ENCODE results near the gene LDB3. TPM values are rescaled to one million over a fixed set of nuclear protein-coding genes. Genes with fewer than 3 reads are reported as not detected.

LDB3 gene
- total RNA-seq, 1 experiment from 2014 or later: 0.20 TPM

- Histone ChIP-seq H3K36me3 (ENCODE audit: control insufficient read depth in 1 of 2, insufficient read depth in 2 of 2, low read length in 2 of 2) (no peaks in the 10 kb centered on the region), H3K9me2 (ENCODE audit: insufficient read depth) (no peaks in the 10 kb centered on the region), H3K4me1 (ENCODE audit: control insufficient read depth in 1 of 2, insufficient read depth in 2 of 2, low read length in 2 of 2) (peaks cover 12 to 18% of the 10 kb centered on the region in 2 experiments), H3K79me2 (ENCODE audit: insufficient read depth, low read length) (no peaks in the 10 kb centered on the region), H3K4me3 (replicated peaks in 1 of 2; ENCODE audit: low read depth in 1 of 2, low read length in 2 of 2) (no peak overlapping the region), H3K27me3 (ENCODE audit: insufficient read depth, low read length) (no peaks in the 10 kb centered on the region), H3K27ac (ENCODE audit: low read depth, low read length) (no peak overlapping the region), H4K20me1 (ENCODE audit: insufficient read depth) (no peaks in the 10 kb centered on the region), H3K4me2 (ENCODE audit: low read length) (no peak overlapping the region), H3K9ac (ENCODE audit: low read length) (no peak overlapping the region), H3K9me3 (ENCODE audit: control insufficient read depth in 1 of 2, insufficient read depth in 1 of 2, low read depth in 1 of 2, low read length in 2 of 2) (no peaks in the 10 kb centered on the region), H2AFZ (ENCODE audit: low read depth, low read length, poor library complexity, severe bottlenecking) (no peak overlapping the region)
- BruUV-seq (replicated peaks): no TSS peak
- ATAC-seq (no peak), DNase-seq (ENCODE audit: low read depth, low spot score) (no peak)
- TF ChIP-seq CBX3 (IDR thresholded peaks at IDR 0.05; ENCODE audit: low read depth) (no peak), SP1 (IDR thresholded peaks at IDR 0.05; ENCODE audit: low read depth) (no peak), TCF7L2 (IDR thresholded peaks at IDR 0.05; ENCODE audit: borderline replicate concordance, extremely low read depth, insufficient read depth, insufficient read length) (no peak), ATF3 (IDR thresholded peaks at IDR 0.05) (no peak), ZFX (IDR thresholded peaks at IDR 0.05) (no peak), ZNF274 (IDR thresholded peaks at IDR 0.05; ENCODE audit: low read depth, low read length) (no peak), YY1 (IDR thresholded peaks at IDR 0.05; ENCODE audit: extremely low read depth, insufficient replicate concordance, low read depth, low read length) (no peak)
- TF ChIP-seq, protein P1, sequence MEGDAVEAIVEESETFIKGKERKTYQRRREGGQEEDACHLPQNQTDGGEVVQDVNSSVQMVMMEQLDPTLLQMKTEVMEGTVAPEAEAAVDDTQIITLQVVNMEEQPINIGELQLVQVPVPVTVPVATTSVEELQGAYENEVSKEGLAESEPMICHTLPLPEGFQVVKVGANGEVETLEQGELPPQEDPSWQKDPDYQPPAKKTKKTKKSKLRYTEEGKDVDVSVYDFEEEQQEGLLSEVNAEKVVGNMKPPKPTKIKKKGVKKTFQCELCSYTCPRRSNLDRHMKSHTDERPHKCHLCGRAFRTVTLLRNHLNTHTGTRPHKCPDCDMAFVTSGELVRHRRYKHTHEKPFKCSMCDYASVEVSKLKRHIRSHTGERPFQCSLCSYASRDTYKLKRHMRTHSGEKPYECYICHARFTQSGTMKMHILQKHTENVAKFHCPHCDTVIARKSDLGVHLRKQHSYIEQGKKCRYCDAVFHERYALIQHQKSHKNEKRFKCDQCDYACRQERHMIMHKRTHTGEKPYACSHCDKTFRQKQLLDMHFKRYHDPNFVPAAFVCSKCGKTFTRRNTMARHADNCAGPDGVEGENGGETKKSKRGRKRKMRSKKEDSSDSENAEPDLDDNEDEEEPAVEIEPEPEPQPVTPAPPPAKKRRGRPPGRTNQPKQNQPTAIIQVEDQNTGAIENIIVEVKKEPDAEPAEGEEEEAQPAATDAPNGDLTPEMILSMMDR (IDR thresholded peaks at IDR 0.05 in 2 of 3, conservative IDR thresholded peaks at IDR 0.05 in 1 of 3; ENCODE audit: borderline replicate concordance in 1 of 3, insufficient read depth in 1 of 3, low read depth in 2 of 3, low read length in 2 of 3): no peak
- CTCF ChIA-PET: no interaction called here
- RAD21 ChIA-PET (ENCODE audit: low non-redundant PET in 1 of 2, low total read pairs in 2 of 2, uncharacterized antibody in 2 of 2, unreplicated experiment in 2 of 2): no interaction called here
- intact Hi-C loops (cut with micrococcal nuclease): no loop called here
- POLR2A ChIA-PET: no interaction called here
These were observed 14.9 kb upstream of the LDB3 start for GRCh38 chr10:86653379-86653778.

- intact Hi-C loops (cut with micrococcal nuclease): no loop called here
- CTCF ChIA-PET: no interaction called here
- ATAC-seq: no peak
These were observed 14.3 kb upstream of the LDB3 start for GRCh38 chr10:86653987-86654386.

More at GRCh38 chr10:86653987-86654386, 14.3 kb upstream of the LDB3 start:
- Histone ChIP-seq H3K4me2 (ENCODE audit: low read length) (no peak overlapping the region), H3K27ac (ENCODE audit: low read depth, low read length) (no peak overlapping the region), H3K9me2 (ENCODE audit: insufficient read depth) (no peaks in the 10 kb centered on the region), H3K9me3 (ENCODE audit: control insufficient read depth in 1 of 2, insufficient read depth in 1 of 2, low read depth in 1 of 2, low read length in 2 of 2) (no peaks in the 10 kb centered on the region), H3K27me3 (ENCODE audit: insufficient read depth, low read length) (no peaks in the 10 kb centered on the region), H3K36me3 (ENCODE audit: control insufficient read depth in 1 of 2, insufficient read depth in 2 of 2, low read length in 2 of 2) (no peaks in the 10 kb centered on the region), H3K9ac (ENCODE audit: low read length) (no peak overlapping the region), H4K20me1 (ENCODE audit: insufficient read depth) (no peaks in the 10 kb centered on the region), H3K4me1 (ENCODE audit: control insufficient read depth in 1 of 2, insufficient read depth in 2 of 2, low read length in 2 of 2) (peaks cover 6 to 12% of the 10 kb centered on the region in 2 experiments; a peak in 3 of 4 replicates), H2AFZ (ENCODE audit: low read depth, low read length, poor library complexity, severe bottlenecking) (no peak overlapping the region), H3K4me3 (replicated peaks in 1 of 2; ENCODE audit: low read depth in 1 of 2, low read length in 2 of 2) (no peak overlapping the region), H3K79me2 (ENCODE audit: insufficient read depth, low read length) (no peaks in the 10 kb centered on the region)
- BruUV-seq (replicated peaks): no TSS peak
- no peak for DNase-seq (ENCODE audit: low read depth, low spot score)
- POLR2A ChIA-PET: no interaction called here
- RAD21 ChIA-PET (ENCODE audit: low non-redundant PET in 1 of 2, low total read pairs in 2 of 2, uncharacterized antibody in 2 of 2, unreplicated experiment in 2 of 2): no interaction called here
- TF ChIP-seq, protein P2, sequence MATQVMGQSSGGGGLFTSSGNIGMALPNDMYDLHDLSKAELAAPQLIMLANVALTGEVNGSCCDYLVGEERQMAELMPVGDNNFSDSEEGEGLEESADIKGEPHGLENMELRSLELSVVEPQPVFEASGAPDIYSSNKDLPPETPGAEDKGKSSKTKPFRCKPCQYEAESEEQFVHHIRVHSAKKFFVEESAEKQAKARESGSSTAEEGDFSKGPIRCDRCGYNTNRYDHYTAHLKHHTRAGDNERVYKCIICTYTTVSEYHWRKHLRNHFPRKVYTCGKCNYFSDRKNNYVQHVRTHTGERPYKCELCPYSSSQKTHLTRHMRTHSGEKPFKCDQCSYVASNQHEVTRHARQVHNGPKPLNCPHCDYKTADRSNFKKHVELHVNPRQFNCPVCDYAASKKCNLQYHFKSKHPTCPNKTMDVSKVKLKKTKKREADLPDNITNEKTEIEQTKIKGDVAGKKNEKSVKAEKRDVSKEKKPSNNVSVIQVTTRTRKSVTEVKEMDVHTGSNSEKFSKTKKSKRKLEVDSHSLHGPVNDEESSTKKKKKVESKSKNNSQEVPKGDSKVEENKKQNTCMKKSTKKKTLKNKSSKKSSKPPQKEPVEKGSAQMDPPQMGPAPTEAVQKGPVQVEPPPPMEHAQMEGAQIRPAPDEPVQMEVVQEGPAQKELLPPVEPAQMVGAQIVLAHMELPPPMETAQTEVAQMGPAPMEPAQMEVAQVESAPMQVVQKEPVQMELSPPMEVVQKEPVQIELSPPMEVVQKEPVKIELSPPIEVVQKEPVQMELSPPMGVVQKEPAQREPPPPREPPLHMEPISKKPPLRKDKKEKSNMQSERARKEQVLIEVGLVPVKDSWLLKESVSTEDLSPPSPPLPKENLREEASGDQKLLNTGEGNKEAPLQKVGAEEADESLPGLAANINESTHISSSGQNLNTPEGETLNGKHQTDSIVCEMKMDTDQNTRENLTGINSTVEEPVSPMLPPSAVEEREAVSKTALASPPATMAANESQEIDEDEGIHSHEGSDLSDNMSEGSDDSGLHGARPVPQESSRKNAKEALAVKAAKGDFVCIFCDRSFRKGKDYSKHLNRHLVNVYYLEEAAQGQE (IDR thresholded peaks at IDR 0.05; ENCODE audit: low read depth): no peak
- TF ChIP-seq POLR2A (IDR thresholded peaks at IDR 0.05; ENCODE audit: borderline replicate concordance, extremely low read depth, insufficient read depth, insufficient read length) (no peak), RAD21 (IDR thresholded peaks at IDR 0.05; ENCODE audit: low read depth) (no peak), SP1 (IDR thresholded peaks at IDR 0.05; ENCODE audit: low read depth) (no peak), EZH2 (IDR thresholded peaks at IDR 0.05) (no peak), CBX3 (IDR thresholded peaks at IDR 0.05; ENCODE audit: low read depth) (no peak), JUND (IDR thresholded peaks at IDR 0.05) (no peak)

All from HCT116 (cell line).